HG02763 (cell line): ENCODE results near the gene PRB2.
"Not testable (repeated sequence)": the region's sequence is repeated elsewhere in the genome, so short reads cannot be mapped to it uniquely, and the experiment has no call there.

Experiments
- ATAC-seq: cut with Tn5 transposase; IDR thresholded peaks from one replicate; pipeline ENCODE4 v1.9.1; 2021; ENCODE audit warnings: mild to moderate bottlenecking, moderate library complexity; ENCODE audit not compliant: unreplicated experiment

Gene PRB2

DNA sequence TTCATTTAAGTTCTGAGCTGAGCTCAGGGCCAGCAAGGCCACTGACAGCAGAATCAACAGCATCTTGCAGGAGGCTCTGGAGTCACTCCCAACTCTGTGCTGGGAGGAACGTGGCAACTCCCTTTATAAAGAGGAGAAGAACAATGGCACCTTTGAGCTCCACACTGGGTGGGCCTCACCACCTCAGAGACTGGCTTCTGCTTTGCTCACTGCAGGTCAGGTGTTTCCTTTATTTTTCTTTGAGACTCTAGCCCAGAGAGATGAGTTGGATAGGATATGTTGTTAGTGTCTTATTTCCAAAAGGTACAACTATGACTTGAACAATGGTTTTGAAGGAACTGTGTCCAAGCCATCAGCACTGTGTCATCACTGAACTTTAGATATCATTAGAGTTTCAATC lies at the start of gene PRB2:
PRB2 (minus strand) TSS at position 101 of the 400 bp plus-strand sequence; CDS start at position 63, 38 bp downstream.
- ATAC-seq, result not testable (repeated sequence)

DNA sequence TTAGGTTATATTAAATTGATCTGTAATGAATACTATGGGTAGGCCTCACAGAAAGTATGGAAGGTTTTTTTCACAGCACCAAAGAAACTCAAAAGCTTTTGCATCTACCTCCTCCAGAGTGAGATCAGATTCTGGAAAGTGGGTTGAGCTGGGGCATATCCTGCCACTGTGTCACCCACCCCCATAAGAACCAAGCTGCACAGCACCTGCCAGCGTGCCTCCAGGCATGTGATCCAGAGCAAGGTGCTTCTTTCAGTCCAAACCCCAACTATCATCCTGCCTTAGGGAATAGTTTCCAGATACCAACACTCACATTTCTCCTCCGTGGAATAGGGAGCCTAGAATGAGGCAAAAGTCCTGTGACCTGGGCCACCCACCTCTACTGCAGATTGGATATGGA lies 42.6 kb upstream of the PRB2 start:
- no peak for ATAC-seq

DNA sequence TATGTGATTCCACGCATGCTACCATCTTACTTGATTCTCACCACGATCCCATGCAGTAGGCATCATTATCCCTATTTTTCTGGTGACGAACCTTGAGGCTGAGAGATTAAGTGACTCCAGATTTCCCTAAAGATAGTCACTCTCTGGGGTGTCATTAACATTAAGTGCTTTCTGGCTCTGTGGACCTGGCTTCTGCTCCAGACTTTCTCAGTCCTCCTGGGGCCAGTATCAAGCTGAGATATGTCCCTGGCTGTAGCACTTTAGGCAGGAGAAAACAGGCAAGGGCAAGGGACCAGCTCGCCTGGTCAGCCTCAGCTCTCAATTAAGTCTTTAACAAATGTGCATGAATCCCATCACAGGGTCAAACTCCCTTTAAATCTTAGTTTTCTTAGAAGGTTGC lies 38.3 kb upstream of the PRB2 start:
- no peak for ATAC-seq

DNA sequence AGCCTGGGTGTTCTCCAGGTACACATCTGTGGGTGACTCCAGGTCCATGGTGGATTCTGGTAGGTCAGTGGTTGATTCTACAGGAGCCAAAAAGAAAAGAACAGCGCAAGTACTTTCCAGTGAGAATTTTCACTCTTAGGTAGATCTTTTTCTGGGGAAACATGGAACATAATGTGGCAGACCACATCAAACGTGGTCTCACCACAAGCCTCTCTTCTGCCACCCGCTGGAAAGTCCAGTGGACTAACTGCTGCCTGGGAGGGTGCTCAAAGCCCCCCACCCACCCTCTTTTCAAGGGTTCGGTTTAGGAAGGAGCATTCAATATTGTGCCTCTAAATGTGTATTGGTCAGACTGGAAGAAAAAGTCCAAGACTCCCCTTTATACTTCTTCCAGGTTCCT lies 36.1 kb upstream of the PRB2 start:
- ATAC-seq, result no peak

DNA sequence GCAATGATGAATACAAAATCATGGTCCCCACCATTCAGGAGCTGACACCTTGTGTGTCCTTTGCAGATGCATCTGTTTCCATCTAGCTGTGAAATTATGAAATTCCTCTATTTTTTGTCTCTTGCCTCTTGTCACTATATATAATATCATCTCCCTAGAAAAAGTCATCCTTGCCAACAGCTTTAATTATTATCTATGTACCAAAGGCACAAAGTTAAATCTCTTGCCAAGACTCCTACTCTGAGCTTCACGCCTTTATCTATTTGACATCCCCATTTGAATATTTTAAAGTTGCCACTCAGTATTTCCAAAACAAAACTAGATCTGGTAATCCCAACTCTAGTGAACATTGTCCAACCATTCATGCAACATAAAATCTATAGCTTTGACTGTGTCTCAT lies 32.0 kb upstream of the PRB2 start:
- ATAC-seq, result no peak

DNA sequence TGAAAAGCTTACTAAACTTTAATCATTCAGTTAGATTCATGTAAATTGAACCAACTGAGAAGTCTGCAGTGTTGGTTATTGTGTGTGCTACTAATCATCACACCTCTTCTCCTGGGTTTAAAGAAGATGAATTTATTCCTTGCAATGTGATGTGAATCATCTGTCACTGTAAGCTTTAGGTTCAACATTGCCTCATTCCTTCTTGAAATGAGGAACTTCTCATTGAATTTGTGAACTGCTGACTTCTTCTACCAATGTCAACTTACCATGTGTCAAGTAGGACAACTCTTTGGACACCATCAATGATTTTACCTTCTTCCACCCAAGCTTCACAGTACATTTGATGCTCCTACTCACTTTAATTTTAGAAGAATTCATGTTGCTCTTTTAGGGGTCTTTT lies 17.4 kb upstream of the PRB2 start:
- no peak for ATAC-seq

DNA sequence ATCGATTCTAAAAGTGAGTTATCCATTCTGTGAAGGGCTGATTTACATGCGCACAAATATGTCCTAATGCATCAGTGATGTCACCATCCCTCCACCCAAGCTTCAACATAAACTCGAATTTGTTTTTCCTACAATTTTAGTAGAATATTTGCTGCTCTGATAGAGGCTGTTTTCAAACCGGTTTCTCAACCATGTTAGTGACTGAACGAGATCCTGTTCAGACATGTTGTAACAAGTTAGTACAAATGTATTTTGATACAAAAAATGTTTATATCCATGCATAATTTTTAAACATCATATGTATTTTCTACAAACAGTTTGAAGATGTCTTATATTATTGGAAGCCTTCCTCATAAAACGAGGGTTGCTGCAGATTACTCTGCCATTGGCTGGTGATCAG lies 12.7 kb upstream of the PRB2 start:
- ATAC-seq, result no peak

DNA sequence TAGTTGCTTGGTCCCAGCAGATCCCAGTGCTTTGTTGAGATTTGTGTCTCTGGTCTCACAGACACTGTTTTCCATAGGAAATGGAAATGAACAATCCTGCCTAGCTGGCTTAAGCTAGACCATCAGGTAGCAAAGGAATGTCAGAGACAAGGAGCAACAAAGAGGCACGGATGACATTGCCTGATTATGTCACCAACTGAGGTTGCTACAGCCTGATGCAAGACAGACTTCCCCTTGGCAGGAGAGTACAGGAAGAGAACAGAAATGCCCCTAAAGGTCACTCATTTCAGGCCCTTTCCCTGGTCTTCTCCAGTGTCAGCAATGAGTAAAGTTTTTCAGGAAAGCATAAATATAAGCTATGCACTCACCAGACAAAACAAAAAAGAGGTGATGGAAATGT lies 2.0 kb upstream of the PRB2 start:
- no peak for ATAC-seq

DNA sequence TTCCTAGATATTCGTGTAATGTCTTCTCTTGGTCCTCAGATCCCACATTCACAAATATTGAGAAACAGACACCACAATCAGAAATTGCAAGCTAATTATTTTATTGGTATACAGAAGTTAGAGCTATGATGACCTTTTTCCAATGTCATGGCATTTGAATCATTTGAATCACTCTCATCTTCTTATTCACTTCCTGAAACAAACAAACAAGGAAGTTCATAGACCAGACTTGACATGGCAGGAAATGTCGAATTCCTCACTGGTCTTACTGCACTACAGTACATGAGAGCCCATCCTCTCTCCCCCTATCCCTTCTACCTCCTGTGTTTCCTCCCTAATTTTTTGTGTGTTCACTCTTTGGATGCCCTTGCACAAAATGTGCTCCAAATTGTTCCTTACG lies 3.9 kb downstream of the PRB2 start:
- ATAC-seq, result not testable (repeated sequence)

DNA sequence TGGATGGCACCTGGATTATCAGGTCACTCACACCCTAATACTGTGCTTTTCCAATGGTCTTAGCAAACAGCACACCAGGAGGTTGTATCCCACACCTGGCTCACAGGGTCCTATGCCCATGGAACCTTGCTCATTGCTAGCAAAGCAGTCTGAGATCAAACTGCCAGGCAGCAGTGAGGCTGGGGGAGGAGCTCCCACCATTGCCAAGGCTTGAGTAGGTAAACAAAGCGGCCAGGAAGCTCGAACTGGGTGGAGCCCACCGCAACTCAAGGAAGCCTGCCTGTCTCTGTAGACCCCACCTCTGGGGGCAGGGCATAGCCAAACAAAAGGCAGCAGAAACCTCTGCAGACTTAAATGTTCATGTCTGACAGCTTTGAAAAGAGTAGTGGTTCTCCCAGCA lies 17.9 kb downstream of the PRB2 start:
- ATAC-seq, result not testable (repeated sequence)

DNA sequence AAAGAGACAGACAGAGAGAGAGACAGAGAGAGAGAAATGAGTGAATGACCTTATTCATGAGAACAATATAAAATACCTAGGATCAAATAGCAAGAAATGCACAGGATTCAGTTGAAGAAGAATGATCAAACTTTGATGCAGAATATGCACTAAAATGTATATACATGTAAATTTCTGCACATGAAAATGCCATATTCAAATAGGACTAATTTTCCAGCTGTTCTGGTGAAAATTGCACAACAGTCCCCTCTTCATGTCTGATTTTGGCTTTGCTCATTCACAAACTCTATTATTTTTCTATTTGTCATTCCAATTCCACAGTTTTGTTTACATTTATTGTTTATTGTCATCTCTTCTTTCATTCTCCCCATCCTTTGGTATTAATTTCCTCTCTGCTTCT lies 34.2 kb downstream of the PRB2 start:
- no peak for ATAC-seq

DNA sequence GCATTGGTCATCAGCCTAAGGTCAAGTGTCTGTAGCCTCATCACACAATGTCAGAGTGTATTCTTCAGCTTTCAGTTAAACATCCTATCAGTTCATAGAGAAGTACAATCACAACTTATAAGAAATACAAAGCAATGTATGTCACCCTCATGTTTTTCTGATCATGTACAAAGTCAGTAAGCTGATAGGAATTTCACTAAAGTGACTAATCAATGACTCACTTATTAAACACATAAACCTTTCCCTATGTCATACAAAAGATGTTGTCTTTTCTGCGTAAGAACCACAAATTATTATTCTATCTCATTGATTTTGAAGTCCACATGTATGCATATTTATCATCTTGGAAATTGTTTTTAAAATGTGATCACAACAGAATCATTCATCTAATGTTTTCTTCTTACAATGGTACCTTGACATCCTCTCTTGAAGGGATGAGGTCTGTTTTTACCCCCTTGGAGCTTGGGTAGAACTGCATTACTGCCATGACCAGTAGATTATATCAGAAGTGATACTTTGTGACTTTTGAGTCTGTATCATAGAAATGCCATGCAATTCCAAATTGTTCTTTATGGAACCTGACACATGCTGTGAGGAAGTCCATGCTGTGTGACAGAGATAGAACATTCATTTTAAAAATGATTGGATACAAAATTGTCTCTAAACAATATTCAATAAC lies 35.0 kb downstream of the PRB2 start:
- ATAC-seq, result not testable (repeated sequence)

DNA sequence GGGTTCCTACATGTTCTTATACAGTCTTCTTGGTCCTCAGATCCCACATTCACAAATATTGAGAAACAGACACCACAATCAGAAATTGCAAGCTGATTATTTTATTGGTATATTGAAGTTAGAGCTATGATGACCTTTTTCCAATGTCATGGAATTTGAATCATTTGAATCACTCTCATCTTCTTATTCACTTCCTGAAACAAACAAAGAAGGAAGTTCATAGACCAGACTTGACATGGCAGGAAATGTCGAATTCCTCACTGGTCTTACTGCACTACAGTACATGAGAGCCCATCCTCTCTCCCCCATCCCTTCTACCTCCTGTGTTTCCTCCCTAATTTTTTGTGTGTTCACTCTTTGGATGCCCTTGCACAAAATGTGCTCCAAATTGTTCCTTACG lies 43.6 kb downstream of the PRB2 start:
- not testable (repeated sequence) for ATAC-seq

DNA sequence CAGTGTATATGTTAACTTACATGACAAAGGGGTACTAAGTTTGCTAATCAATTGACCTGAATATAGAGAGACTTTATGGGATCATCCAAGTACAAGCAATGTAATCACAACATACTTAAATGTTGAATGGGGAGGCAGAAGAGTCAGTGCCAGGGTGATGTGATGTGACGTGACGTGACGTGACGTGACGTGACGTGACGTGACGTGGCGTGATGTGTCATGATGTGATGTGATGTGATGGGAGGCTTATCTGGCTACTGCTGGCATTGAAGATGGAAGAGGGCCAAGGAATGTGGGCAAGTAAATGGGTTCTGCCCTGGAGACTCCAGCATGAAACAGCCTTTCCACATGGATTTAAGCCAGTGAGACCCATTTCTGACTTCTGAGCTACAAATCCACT lies 46.9 kb downstream of the PRB2 start:
- ATAC-seq, result no peak

DNA sequence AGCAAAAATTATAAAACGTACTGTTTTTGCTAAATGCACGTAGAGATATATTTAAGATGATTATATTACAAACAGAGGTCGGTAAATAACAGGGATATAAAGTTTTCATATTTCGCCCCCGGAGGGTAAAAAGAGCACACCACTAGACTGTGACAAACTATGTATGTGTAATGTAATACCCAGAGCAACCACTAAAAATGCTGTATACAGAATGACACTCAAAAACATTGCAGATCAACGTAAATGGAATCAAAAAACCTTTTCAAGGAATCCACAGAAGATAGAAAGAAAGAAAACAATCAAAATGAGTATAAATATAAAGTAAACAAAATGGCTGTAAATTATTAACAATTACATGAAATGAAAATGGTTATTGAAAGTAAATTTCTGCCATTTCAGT lies 47.6 kb downstream of the PRB2 start:
- no peak for ATAC-seq

DNA sequence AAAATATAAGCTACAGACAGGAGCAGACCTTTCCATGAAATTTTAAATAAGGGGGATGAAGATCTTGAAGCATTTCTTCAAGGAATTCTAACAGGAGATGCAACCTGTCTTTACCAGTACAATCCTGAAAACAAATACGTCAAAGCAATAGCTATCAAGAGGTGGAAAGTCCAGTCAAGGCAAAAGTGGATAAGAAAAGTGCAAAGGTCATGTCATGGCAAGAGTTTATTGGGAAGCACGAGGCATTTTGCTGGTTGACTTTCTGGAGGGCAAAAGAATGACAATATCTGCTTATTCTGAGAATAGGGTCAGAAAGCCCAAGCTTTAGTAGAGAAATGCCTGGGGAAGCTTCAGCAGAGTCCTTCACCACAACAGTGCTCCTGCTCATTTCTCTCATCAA lies 50.9 kb downstream of the PRB2 start:
- ATAC-seq, result no peak
